Lung (tissue), 12 donors: ENCODE data around the gene IGSF9. TPM values are rescaled to one million over a fixed set of nuclear protein-coding genes. Genes with fewer than 3 reads are reported as not detected.
A peak's percentile ranks its signal among the peaks of the same experiment; 100 is the strongest.

Experiments
- ATAC-seq: fragments of 200-7000 bp; cut with Tn5 transposase; one replicate; pipeline ENCODE4 v1.9.1; 2020; ENCODE audit warnings: moderate number of reproducible peaks; ENCODE audit not compliant: insufficient read depth, low FRiP score
- DNase-seq, 3 donors: peaks; one replicate each; pipeline ENCODE4 v3.0.0-alpha.2; 2013 to 2017
- H3K27ac ChIP-seq, 2 donors: one replicate each; pipeline ENCODE4 v1.5.1; 2013; ENCODE audit warnings: mild to moderate bottlenecking in 2 of 2, moderate library complexity in 2 of 2, control low read depth in 1 of 2, inconsistent platforms in 1 of 2, low read depth in 1 of 2, low read length in 1 of 2
- H3K27me3 ChIP-seq, 3 donors: one replicate each; pipeline ENCODE4 v1.5.1; 2013; ENCODE audit warnings: low read length in 2 of 3; ENCODE audit not compliant: control insufficient read depth in 3 of 3, insufficient read depth in 3 of 3
- H3K36me3 ChIP-seq, 4 donors: one replicate each; pipeline ENCODE4 v1.5.1; 2013; ENCODE audit warnings: low read length in 4 of 4, mild to moderate bottlenecking in 1 of 4, moderate library complexity in 1 of 4; ENCODE audit not compliant: control insufficient read depth in 4 of 4, insufficient read depth in 4 of 4
- H3K4me1 ChIP-seq, 5 donors: one replicate each; pipeline ENCODE4 v1.5.1; 2013; ENCODE audit warnings: low read length in 5 of 5, mild to moderate bottlenecking in 2 of 5, moderate library complexity in 1 of 5; ENCODE audit not compliant: control insufficient read depth in 5 of 5, insufficient read depth in 5 of 5
- H3K4me3 ChIP-seq: one replicate; pipeline ENCODE4 v1.5.1; 2013; ENCODE audit warnings: mild to moderate bottlenecking, control low read depth, moderate library complexity
- H3K9ac ChIP-seq, 2 donors: one replicate each; pipeline ENCODE4 v1.5.1; 2013; ENCODE audit warnings: low read length in 2 of 2, control low read depth in 1 of 2; ENCODE audit not compliant: insufficient read depth in 1 of 2
- H3K9me3 ChIP-seq, 4 donors: one replicate each; pipeline ENCODE4 v1.5.1; 2013; ENCODE audit warnings: low read length in 3 of 4, mild to moderate bottlenecking in 1 of 4, moderate library complexity in 1 of 4; ENCODE audit not compliant: control insufficient read depth in 4 of 4, insufficient read depth in 3 of 4
- CTCF ChIP-seq: IDR thresholded peaks from 2 replicates; pipeline ENCODE4 v1.5.1; 2012; ENCODE audit warnings: mild to moderate bottlenecking; ENCODE audit errors: control extremely low read depth, extremely low read depth
- WGBS, 2 donors: extraction: QIAGEN DNeasy Blood & Tissue Kit; methylation state at CpG; one replicate each; pipeline ENCODE4 v1.1.7; 2013; 5-methylcytosine and 5-hydroxymethylcytosine counted together
- polyA plus RNA-seq, 2 donors: library from polyadenylated mRNA; stranded (reverse); fragments of 200-250 nt; gene quantifications; one replicate each; pipeline ENCODE4 v1.2.1, GENCODE V29; 2013
- total RNA-seq, 2 donors: library from RNA; depleted of rRNA in 1 of 2; stranded (reverse); fragments of >200 nt in 1 of 2; gene quantifications; one replicate each; pipeline ENCODE4 v1.2.1, GENCODE V29; 2014 to 2021
- donor health status: control.
- donor health status: control.
- donor health status: Bipolar disorder and iron deficiency.
- donor health status: healthy.
- donor health status: DM: yes; HTN: yes; CAD: no.

The IGSF9 gene
- total and polyA plus RNA-seq, 4 donors = 1.4 to 4.9 (median 2.0) TPM

- H3K9ac ChIP-seq = peak overlapping the region in 1 of 2 donors; percentile 76
- peak; percentile 96 to 98 (median 97) for DNase-seq
- peaks cover 3 to 52% (median 30%) of the 10 kb centered on the region in 5 donors for H3K4me1 ChIP-seq
- WGBS, 2 donors = 18 to 38% methylated on average over 8 of the region's 8 CpGs
- H3K27ac ChIP-seq = peak overlapping the region; percentile 92 to 97
- no peak for TF ChIP-seq CTCF
- ATAC-seq = peak; percentile 2
- H3K36me3 ChIP-seq = peaks cover 17 to 30% (median 23%) of the 10 kb centered on the region in 4 donors
- H3K9me3 ChIP-seq = no peaks in the 10 kb centered on the region
- H3K27me3 ChIP-seq = no peaks in the 10 kb centered on the region
- peak overlapping the region; percentile 82 for H3K4me3 ChIP-seq
These were observed 22.8 kb downstream of the IGSF9 start for GRCh38 chr1:159922511-159923202.

GRCh38 chr1:159921700-159922504, 23.5 kb downstream of the IGSF9 start:
- 14 to 26% methylated on average over 17 to 18 of the region's 18 CpGs for WGBS, 2 donors
- Histone ChIP-seq H3K27ac (peak overlapping the region; percentile 92 to 97), H3K27me3 (no peaks in the 10 kb centered on the region), H3K9ac (peak overlapping the region in 1 of 2 donors; percentile 76), H3K4me1 (peaks cover 3 to 52% (median 30%) of the 10 kb centered on the region in 5 donors), H3K4me3 (peak overlapping the region; percentile 82), H3K9me3 (no peaks in the 10 kb centered on the region), H3K36me3 (peaks cover 17 to 34% (median 25%) of the 10 kb centered on the region in 4 donors)
- ATAC-seq (no peak), DNase-seq (peak; percentile 85 to 93 (median 91))
- no peak for TF ChIP-seq CTCF

GRCh38 chr1:159921251-159921650, 24.2 kb downstream of the IGSF9 start:
- WGBS, 2 donors = 37 to 45% methylated on average over 1 of the region's 1 CpG
- Histone ChIP-seq H3K4me3 (no peak overlapping the region), H3K27me3 (no peaks in the 10 kb centered on the region), H3K4me1 (peaks cover 8 to 59% (median 34%) of the 10 kb centered on the region in 5 donors), H3K27ac (peak overlapping the region; percentile 18 to 97), H3K9me3 (no peaks in the 10 kb centered on the region), H3K36me3 (peaks cover 17 to 35% (median 25%) of the 10 kb centered on the region in 4 donors), H3K9ac (no peak overlapping the region)
- DNase-seq = no peak
- TF ChIP-seq CTCF = no peak
- ATAC-seq = no peak
